ENCODE data around the gene STAT4.

Gene STAT4

DNA sequence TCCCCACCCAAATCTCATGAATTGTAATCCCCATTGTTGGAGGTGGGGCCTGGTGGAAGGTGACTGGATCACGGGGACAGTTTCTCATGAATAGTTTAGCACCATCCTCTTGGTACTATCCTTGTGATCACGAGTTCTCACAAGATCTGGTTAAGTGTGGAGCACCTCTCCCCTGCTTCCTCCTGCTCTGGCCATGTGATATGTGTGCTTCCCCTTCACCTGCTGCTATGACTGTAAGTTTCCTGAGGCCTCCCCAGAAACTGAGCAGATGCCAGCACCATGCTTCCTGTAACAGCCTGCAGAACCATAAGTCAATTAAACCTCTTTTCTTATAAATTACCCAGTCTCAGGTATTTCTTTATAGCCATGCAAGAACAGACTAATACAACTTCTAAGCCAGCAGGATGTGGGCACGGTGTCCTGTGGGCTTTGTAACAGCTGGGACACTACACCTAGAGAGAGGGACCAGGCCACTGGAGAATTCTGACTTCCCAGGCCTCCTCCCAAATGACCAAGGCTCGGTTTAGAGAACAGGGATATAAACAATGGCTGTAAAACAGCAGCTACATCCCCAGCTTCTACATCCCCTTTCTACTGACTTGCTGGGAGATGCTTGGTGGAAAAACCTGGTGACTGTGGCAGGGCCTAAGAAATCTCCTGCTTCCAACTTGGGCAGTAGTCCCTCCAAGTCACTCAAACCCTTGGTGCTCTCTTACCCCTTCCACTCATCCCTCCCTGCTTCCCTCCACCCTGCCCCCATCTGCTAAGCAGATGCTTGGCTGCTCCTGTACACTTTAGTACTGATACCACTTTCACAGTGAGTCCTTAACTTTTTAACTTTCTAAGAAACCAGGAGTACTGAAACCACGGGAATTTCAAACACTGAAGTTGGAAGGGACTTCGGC, 147.1 kb downstream of the STAT4 start:
- TF ChIP-seq, protein P1, sequence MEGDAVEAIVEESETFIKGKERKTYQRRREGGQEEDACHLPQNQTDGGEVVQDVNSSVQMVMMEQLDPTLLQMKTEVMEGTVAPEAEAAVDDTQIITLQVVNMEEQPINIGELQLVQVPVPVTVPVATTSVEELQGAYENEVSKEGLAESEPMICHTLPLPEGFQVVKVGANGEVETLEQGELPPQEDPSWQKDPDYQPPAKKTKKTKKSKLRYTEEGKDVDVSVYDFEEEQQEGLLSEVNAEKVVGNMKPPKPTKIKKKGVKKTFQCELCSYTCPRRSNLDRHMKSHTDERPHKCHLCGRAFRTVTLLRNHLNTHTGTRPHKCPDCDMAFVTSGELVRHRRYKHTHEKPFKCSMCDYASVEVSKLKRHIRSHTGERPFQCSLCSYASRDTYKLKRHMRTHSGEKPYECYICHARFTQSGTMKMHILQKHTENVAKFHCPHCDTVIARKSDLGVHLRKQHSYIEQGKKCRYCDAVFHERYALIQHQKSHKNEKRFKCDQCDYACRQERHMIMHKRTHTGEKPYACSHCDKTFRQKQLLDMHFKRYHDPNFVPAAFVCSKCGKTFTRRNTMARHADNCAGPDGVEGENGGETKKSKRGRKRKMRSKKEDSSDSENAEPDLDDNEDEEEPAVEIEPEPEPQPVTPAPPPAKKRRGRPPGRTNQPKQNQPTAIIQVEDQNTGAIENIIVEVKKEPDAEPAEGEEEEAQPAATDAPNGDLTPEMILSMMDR (IDR thresholded peaks at IDR 0.05; ENCODE audit: low read depth, low read length), result no peak
- no peak for DNase-seq (ENCODE audit: low read depth, low spot score)
- H3K4me3 ChIP-seq (ENCODE audit: low read depth, low read length), result no peak overlapping the region
- in situ Hi-C loops (cut with HindIII; ENCODE audit: low sequenced_read_pairs), result no loop called here

DNA sequence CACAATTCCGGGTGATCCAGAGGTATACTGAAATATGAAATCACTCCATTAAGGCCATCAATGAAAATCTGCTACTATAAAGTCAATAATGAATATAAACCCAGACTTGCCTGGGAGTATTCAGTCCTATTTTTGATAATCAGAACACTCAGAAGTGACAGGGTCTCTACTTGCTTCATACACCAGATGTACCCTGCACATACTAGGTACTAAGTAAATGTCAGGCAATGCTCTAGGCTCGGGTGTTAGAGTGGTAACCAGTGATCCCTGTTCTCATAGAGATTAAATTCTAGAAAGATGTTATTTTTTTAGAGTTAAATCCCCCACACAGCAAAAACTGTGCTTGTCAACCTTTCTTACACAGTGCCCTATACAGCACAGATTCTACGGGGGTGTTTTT, 149.2 kb downstream of the STAT4 start:
- no peak overlapping the region for H3K4me3 ChIP-seq (ENCODE audit: low read depth, low read length)
- DNase-seq (ENCODE audit: low read depth, low spot score), result no peak
- TF ChIP-seq, protein P1 (IDR thresholded peaks at IDR 0.05; ENCODE audit: low read depth, low read length), result no peak
- in situ Hi-C loops (cut with HindIII; ENCODE audit: low sequenced_read_pairs), result no loop called here

DNA sequence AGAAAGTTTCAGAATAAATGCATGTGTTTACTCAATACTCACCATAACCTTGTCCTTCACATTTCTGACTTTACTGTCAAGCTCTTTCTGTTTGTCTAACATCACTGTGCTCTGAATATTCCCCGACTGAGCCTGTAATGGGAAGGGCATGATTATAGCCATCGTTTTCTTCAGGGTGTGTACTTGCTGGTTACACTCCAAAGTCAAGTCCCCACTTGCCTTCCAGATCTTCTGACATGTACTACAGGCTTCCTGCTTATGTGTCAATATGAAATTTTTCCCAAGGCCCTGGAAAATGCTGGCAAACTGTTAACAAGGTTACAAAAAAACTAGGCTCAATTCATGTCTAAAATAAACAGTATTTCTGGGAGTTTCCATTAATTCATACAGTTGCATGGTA, 149.8 kb downstream of the STAT4 start:
- no peak for DNase-seq (ENCODE audit: low read depth, low spot score)
- H3K4me3 ChIP-seq (ENCODE audit: low read depth, low read length), result no peak overlapping the region
- in situ Hi-C loops (cut with HindIII; ENCODE audit: low sequenced_read_pairs), result no loop called here
- TF ChIP-seq, protein P1 (IDR thresholded peaks at IDR 0.05; ENCODE audit: low read depth, low read length), result no peak

DNA sequence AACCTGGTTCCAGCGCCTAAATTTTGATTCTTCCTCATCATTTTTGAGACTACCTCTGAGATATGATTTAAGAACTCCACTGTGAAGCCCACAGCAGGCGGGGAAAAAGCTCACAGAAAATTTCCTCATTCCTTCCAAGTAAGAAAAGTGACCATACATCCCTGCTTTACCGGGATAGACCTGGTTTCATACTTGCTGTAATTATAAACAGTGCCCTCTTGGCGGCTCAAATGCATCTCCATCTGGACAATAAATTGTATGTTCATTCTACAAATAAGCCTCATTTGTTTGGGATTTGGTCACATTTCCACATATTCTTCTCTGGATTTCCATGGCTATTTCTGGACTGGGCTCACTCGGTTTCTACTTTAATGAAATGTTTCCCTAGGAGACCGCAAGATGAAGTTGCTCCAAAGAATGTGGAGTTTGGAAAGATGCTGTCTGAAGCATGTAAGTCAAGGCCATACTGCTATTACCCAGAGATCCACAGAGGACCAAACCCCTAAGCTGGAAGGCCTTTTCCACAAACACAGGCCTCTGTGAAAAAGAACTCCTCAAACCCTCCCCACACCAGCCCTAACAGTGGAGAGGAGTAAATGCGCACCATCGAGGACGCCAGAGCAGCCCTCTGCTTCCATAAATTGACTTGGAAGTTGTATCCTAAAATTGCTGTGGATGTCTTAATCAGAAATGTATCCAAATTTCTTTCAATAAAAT, 150.7 kb downstream of the STAT4 start:
- no peak overlapping the region for H3K4me3 ChIP-seq (ENCODE audit: low read depth, low read length)
- TF ChIP-seq, protein P1 (IDR thresholded peaks at IDR 0.05; ENCODE audit: low read depth, low read length), result no peak
- DNase-seq (ENCODE audit: low read depth, low spot score), result no peak
- in situ Hi-C loops (cut with HindIII; ENCODE audit: low sequenced_read_pairs), result no loop called here

DNA sequence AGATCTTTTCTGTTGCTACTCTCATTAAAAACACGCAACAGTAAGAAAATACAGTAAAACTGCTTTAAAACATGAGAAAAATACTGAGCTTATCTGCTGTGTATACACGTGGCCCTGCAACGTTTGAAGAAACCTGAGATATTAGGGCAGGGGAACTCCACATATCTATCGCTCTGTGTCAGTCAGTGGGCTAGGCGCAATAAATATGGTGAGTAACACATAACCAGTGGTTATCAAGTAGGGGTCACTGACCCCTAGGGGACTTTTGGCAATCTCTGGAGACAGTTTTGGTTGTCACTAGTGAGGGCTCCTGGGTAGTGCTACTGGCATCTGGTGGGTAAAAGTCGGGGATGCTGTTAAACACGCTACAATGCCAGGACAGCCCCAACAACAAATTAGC, 151.7 kb downstream of the STAT4 start:
- in situ Hi-C loops (cut with HindIII; ENCODE audit: low sequenced_read_pairs), result no loop called here
- no peak for DNase-seq (ENCODE audit: low read depth, low spot score)
- H3K4me3 ChIP-seq (ENCODE audit: low read depth, low read length), result no peak overlapping the region
- TF ChIP-seq, protein P1 (IDR thresholded peaks at IDR 0.05; ENCODE audit: low read depth, low read length), result no peak

DNA sequence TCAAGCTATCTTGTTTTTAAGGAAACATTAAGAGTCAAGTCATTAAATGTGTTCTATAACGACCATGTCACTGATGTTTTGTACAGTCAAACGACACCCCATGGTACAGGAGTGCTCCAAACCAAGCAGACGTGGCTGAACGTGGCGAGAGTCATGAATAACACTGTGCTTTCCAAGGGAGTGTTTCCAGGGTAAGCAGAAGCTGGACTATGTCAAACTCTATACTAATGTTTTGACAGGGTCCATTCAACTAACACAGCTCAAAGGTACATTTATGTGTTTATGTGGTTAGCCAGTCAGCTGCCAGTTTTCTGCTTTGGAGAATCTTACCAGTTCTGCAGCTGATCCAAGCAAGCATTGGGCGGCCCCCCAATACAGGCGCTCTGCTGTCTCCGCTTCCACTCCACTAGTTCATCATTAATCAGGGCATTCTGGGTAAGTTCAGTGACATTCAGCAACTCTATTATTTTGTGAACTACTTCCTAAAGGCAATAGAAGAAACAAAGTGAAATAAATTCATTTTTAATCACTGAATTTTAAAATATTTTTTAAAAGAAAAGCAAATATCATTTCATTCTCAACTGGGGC, 153.2 kb downstream of the STAT4 start:
- in situ Hi-C loops (cut with HindIII; ENCODE audit: low sequenced_read_pairs), result no loop called here
- TF ChIP-seq, protein P1 (IDR thresholded peaks at IDR 0.05; ENCODE audit: low read depth, low read length), result no peak
- no peak for DNase-seq (ENCODE audit: low read depth, low spot score)

More for the DNA sequence above, 153.2 kb downstream of the STAT4 start:
- H3K4me3 ChIP-seq (ENCODE audit: low read depth, low read length), result no peak overlapping the region

Data from astrocyte of the spinal cord (primary cell).